ENCODE data around the gene ITGA6. TPM values are rescaled to one million over a fixed set of nuclear protein-coding genes. Genes with fewer than 3 reads are reported as not detected.

ITGA6 gene
- total RNA-seq, 2 experiments from 2014 or later = 0.38 TPM; not detected in 1

DNA sequence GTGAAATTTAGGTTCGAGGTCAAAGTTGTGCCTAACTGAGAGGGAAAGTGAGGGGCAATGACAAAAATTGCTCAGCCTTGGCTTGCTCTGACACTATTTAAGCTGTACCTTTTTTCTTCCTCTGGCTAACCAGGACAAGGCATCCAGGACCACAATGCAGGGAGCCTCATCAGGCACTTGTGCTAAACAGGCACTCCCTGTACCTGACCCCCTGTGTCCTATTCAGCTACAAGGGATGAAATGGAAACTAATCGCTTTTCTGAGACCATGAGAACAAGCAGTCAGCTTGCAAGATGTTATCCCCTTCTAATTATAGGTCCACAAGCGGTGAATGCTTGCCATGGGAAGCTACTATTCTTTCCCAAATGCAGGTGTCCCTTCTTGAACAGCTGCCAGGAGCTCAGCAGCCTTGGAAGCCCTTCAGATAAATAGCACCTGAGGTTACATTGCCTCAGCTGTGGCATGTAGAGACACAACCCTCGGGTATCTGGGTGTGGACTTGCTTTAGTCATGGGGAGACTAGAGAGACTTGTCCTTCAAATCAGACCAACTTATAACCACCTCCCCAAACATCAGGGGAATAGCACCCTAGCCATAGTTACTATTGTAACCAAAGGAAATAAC, 19.1 kb upstream of the ITGA6 start:
- Histone ChIP-seq H4K20me1 (ENCODE audit: insufficient read depth, low read length) (no peaks in the 10 kb centered on the region), H2AFZ (ENCODE audit: low read length) (no peak overlapping the region), H3K27ac (ENCODE audit: low read depth, low read length, poor library complexity, severe bottlenecking) (no peak overlapping the region), H3K4me2 (ENCODE audit: low read length) (no peak overlapping the region), H3K9me3 (ENCODE audit: low read length) (no peaks in the 10 kb centered on the region), H3K4me3 (ENCODE audit: low read depth, low read length, poor library complexity, severe bottlenecking) (no peak overlapping the region), H3K9me2 (ENCODE audit: insufficient read depth, low read length) (no peaks in the 10 kb centered on the region), H3K4me1 (ENCODE audit: insufficient read depth, low read length, poor library complexity, severe bottlenecking) (no peaks in the 10 kb centered on the region), H3K79me2 (ENCODE audit: insufficient read depth, low read depth, low read length) (no peaks in the 10 kb centered on the region), H3K36me3 (ENCODE audit: insufficient read depth, low read length) (no peaks in the 10 kb centered on the region)
- BruUV-seq (replicated peaks) = no TSS peak
- ChIA-PET CTCF (ENCODE audit: unreplicated experiment) (no interaction called here), POLR2A (interaction anchor here (1.3 kb wide), 1 partner anchor 22 kb away, joined by 4 read pairs; no protein-coding TSS in a partner anchor)
- intact Hi-C loops (cut with micrococcal nuclease; ENCODE audit: unreplicated experiment) = loop anchor here (10.0 kb wide), 1 partner anchor 233 kb away; no protein-coding TSS in a partner anchor
- TF ChIP-seq EZH2phosphoT487 (IDR thresholded peaks at IDR 0.05; ENCODE audit: borderline replicate concordance, low read depth, low read length) = no peak
- TF ChIP-seq, protein P1, sequence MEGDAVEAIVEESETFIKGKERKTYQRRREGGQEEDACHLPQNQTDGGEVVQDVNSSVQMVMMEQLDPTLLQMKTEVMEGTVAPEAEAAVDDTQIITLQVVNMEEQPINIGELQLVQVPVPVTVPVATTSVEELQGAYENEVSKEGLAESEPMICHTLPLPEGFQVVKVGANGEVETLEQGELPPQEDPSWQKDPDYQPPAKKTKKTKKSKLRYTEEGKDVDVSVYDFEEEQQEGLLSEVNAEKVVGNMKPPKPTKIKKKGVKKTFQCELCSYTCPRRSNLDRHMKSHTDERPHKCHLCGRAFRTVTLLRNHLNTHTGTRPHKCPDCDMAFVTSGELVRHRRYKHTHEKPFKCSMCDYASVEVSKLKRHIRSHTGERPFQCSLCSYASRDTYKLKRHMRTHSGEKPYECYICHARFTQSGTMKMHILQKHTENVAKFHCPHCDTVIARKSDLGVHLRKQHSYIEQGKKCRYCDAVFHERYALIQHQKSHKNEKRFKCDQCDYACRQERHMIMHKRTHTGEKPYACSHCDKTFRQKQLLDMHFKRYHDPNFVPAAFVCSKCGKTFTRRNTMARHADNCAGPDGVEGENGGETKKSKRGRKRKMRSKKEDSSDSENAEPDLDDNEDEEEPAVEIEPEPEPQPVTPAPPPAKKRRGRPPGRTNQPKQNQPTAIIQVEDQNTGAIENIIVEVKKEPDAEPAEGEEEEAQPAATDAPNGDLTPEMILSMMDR (conservative IDR thresholded peaks at IDR 0.05; ENCODE audit: low read length) = no peak
- no peak for DNase-seq (ENCODE audit: low spot score)

DNA sequence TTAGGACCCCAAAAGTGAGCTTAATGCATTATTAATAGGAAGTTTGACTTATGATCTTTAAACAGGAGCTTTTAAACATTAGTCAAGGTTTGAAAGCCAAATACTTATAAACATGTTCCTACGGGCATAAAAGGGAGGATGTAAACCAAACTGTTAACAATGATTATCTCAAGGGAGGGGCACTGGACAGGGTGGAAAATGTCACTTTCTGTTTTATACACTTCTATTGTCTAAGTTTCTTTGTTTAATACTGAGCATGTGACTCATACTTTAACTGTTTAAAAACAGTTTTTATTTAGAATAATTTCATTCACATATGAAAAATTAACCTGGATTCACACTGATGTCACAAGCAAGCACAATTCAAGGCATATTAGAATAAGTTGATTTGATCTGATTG, 18.3 kb upstream of the ITGA6 start:
- Histone ChIP-seq H3K4me3 (ENCODE audit: low read depth, low read length, poor library complexity, severe bottlenecking) (no peak overlapping the region), H3K4me1 (ENCODE audit: insufficient read depth, low read length, poor library complexity, severe bottlenecking) (no peaks in the 10 kb centered on the region), H2AFZ (ENCODE audit: low read length) (no peak overlapping the region), H3K9me3 (ENCODE audit: low read length) (no peaks in the 10 kb centered on the region), H3K27ac (ENCODE audit: low read depth, low read length, poor library complexity, severe bottlenecking) (no peak overlapping the region), H3K9me2 (ENCODE audit: insufficient read depth, low read length) (no peaks in the 10 kb centered on the region), H3K4me2 (ENCODE audit: low read length) (no peak overlapping the region), H4K20me1 (ENCODE audit: insufficient read depth, low read length) (no peaks in the 10 kb centered on the region), H3K36me3 (ENCODE audit: insufficient read depth, low read length) (no peaks in the 10 kb centered on the region), H3K79me2 (ENCODE audit: insufficient read depth, low read depth, low read length) (no peaks in the 10 kb centered on the region)
- CTCF ChIA-PET (ENCODE audit: unreplicated experiment) = no interaction called here
- intact Hi-C loops (cut with micrococcal nuclease; ENCODE audit: unreplicated experiment) = loop anchor here (10.0 kb wide), 1 partner anchor 234 kb away; no protein-coding TSS in a partner anchor
- POLR2A ChIA-PET = no interaction called here
- BruUV-seq (replicated peaks) = no TSS peak
- DNase-seq (ENCODE audit: low spot score) = no peak
- TF ChIP-seq, protein P1 (conservative IDR thresholded peaks at IDR 0.05; ENCODE audit: low read length) = no peak
- no peak for TF ChIP-seq EZH2phosphoT487 (IDR thresholded peaks at IDR 0.05; ENCODE audit: borderline replicate concordance, low read depth, low read length)

DNA sequence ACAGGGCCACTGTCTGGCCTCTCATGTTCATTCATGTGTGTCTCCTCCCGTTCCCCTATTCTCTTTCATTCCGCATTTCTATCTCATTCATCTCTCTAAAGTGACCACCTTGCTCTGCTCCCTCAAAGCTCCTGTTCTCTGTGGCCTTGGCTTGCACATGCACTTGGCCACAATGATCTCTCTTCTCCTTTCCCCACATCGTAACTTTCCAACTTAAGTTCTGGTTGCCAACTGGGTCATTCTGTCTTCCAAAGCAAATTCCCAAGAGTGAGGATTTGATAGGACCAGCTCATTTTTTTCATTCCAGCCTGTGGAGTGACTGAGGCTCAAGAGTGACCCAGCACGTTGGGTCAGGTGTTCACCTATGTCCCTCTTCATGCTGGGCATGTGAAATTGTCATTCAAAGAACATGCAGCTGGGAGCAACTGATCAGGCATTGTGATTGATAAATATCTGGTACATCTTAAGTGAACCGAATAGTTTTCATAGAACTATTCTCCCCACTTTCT, 14.3 kb upstream of the ITGA6 start:
- Histone ChIP-seq H3K4me3 (ENCODE audit: low read depth, low read length, poor library complexity, severe bottlenecking) (no peak overlapping the region), H3K36me3 (ENCODE audit: insufficient read depth, low read length) (no peaks in the 10 kb centered on the region), H3K4me2 (ENCODE audit: low read length) (no peak overlapping the region), H3K9me2 (ENCODE audit: insufficient read depth, low read length) (no peaks in the 10 kb centered on the region), H3K79me2 (ENCODE audit: insufficient read depth, low read depth, low read length) (no peaks in the 10 kb centered on the region), H2AFZ (ENCODE audit: low read length) (no peak overlapping the region), H3K27ac (ENCODE audit: low read depth, low read length, poor library complexity, severe bottlenecking) (no peak overlapping the region), H3K4me1 (ENCODE audit: insufficient read depth, low read length, poor library complexity, severe bottlenecking) (no peaks in the 10 kb centered on the region), H4K20me1 (ENCODE audit: insufficient read depth, low read length) (no peaks in the 10 kb centered on the region), H3K9me3 (ENCODE audit: low read length) (no peaks in the 10 kb centered on the region)
- no TSS peak for BruUV-seq (replicated peaks)
- no peak for DNase-seq (ENCODE audit: low spot score)
- intact Hi-C loops (cut with micrococcal nuclease; ENCODE audit: unreplicated experiment) = no loop called here
- ChIA-PET CTCF (ENCODE audit: unreplicated experiment) (no interaction called here), POLR2A (no interaction called here)
- no peak for TF ChIP-seq EZH2phosphoT487 (IDR thresholded peaks at IDR 0.05; ENCODE audit: borderline replicate concordance, low read depth, low read length)
- TF ChIP-seq, protein P1 (conservative IDR thresholded peaks at IDR 0.05; ENCODE audit: low read length) = no peak

All from OCI-LY7 (cell line).